ENCODE results near the gene CUEDC1. TPM values are rescaled to one million over a fixed set of nuclear protein-coding genes. Genes with fewer than 3 reads are reported as not detected.

Gene CUEDC1
- total and polyA plus RNA-seq, 9 of the 15 experiments (the other 6 are each of a cell fraction or from before 2014, with no cell fraction given) = 0.20 to 4.1 (median 1.6) TPM; not detected in 1

DNA sequence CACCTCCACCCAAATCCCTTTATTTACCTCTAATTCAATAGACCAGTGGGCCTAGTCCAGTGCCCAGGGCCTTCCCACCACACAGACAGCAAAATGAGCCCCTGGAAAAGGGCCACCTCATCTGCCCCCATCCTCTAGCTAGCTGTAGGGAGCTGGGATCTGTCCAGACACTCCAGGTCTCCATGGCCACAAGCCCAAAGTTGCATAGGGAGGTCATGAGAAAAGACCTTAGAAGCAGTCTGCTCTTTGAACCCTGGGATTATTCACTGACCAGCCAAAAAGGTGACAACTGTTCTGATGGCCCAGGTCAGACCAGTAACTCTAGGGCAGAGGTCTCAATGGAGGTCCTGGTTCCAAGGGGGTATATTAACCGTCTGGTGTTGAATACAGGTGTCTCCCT is 2.0 kb downstream of the CUEDC1 start:
- FAIRE-seq (no peak), ATAC-seq (no peak), DNase-seq (ENCODE audit: extremely low read depth in 1 of 4, low spot score in 3 of 4) (no peak)
- H3K9me1 ChIP-seq (ENCODE audit: control insufficient read depth, insufficient read depth, low read length) = no peaks in the 10 kb centered on the region
- no peak overlapping the region for H3K4me3 ChIP-seq
- intact Hi-C loops (cut with micrococcal nuclease) (no loop called here), in situ Hi-C loops (cut with MboI) (no loop called here)
- H3K4me2 ChIP-seq (ENCODE audit: insufficient read depth, low read length) = no peak overlapping the region
- H3K4me1 ChIP-seq (replicated peaks in 1 of 2; ENCODE audit: control insufficient read depth in 2 of 2, insufficient read depth in 2 of 2, low read length in 2 of 2) = peaks cover 25 to 28% of the 10 kb centered on the region in 2 experiments; a peak in 4 of 5 replicates
- 25% methylated on average over 1 of the region's 1 CpG for WGBS (ENCODE audit: insufficient coverage, low coverage, missing lambda C conversion rate)
- H3K27me3 ChIP-seq (ENCODE audit: control insufficient read depth in 2 of 2, insufficient read depth in 2 of 2, low read length in 2 of 2) = peaks cover 11 to 22% of the 10 kb centered on the region in 2 experiments; a peak in 4 of 5 replicates
- no peak overlapping the region for H3K27ac ChIP-seq (ENCODE audit: extremely low read depth, low read depth, low read length)
- no TSS peak for BruUV-seq (replicated peaks)
- TF ChIP-seq CTBP1 (IDR thresholded peaks at IDR 0.05; ENCODE audit: borderline replicate concordance) (no peak), NCOA1 (IDR thresholded peaks at IDR 0.05; ENCODE audit: low read depth) (no peak), RBM17 (IDR thresholded peaks at IDR 0.05; ENCODE audit: borderline replicate concordance, low read depth, low read length) (no peak), KLF6 (CRISPR knock-in tag; IDR thresholded peaks at IDR 0.05; ENCODE audit: borderline replicate concordance) (no peak), ZNF253 (CRISPR knock-in tag; conservative IDR thresholded peaks at IDR 0.05) (no peak), SMARCB1 (IDR thresholded peaks at IDR 0.05; ENCODE audit: insufficient read length, low read depth) (no peak), ZNF57 (CRISPR knock-in tag; IDR thresholded peaks at IDR 0.05) (no peak), SP1 (CRISPR knock-in tag; IDR thresholded peaks at IDR 0.05) (no peak), ZNF431 (CRISPR knock-in tag; IDR thresholded peaks at IDR 0.05) (no peak)
- TF ChIP-seq, protein P1, sequence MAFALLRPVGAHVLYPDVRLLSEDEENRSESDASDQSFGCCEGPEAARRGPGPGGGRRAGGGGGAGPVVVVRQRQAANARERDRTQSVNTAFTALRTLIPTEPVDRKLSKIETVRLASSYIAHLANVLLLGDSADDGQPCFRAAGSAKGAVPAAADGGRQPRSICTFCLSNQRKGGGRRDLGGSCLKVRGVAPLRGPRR (CRISPR knock-in tag; IDR thresholded peaks at IDR 0.05) = no peak
- H4K20me1 ChIP-seq (replicated peaks; ENCODE audit: control insufficient read depth, insufficient read depth, low read length) = no peaks in the 10 kb centered on the region
- no peak overlapping the region; a peak in 1 of 4 replicates for H3K9ac ChIP-seq (ENCODE audit: insufficient read depth in 1 of 2, low read depth in 2 of 2, low read length in 2 of 2)
- H3K9me3 ChIP-seq (replicated peaks; ENCODE audit: control insufficient read depth, insufficient read depth, low read depth, low read length) = no peaks in the 10 kb centered on the region
- H3K36me3 ChIP-seq (ENCODE audit: control insufficient read depth, insufficient read depth, low read length) = no peaks in the 10 kb centered on the region
- ChIA-PET CTCF (ENCODE audit: low intra/inter-chr PET ratio) (no interaction called here), POLR2A (interaction anchor here (0.6 to 2.1 kb wide), 11 partner anchors 10 to 943 kb away, joined by 3 to 8 read pairs (median 4); no protein-coding TSS in a partner anchor)
- no peaks in the 10 kb centered on the region for H3K79me2 ChIP-seq (ENCODE audit: control insufficient read depth, insufficient read depth, low read length)
- H2AFZ ChIP-seq (ENCODE audit: low read depth, low read length) = no peak overlapping the region
